Stimulated activated naive CD4-positive, alpha-beta T cell treated with Interleukin-2 at 50 U/mL for 16 hours (primary cell): ENCODE data around the gene NTM.

Source experiments
- DNase-seq: peaks from one replicate; lab custom pipeline; 2025; lab: John Stamatoyannopoulos, UW

NTM gene

DNA sequence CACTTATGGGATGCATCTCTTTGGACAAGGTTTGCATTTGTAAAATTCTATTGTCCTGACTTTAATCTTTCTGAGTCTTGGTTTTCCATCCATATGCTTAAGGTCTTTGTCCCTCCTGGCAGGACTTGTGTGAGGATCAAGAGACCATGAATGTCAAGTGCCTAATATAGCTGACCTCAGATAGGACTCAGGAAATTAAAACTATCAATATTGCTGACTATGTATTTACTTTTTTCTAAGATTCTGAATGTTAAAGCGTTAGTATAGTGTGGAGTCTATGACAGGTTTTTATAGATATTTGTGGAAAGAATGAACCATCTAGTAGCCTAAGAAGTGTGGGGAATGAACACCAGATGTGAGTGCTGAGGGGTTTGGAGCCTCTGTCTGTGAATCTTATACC is 637.8 kb downstream of the NTM start:
- no peak for DNase-seq

DNA sequence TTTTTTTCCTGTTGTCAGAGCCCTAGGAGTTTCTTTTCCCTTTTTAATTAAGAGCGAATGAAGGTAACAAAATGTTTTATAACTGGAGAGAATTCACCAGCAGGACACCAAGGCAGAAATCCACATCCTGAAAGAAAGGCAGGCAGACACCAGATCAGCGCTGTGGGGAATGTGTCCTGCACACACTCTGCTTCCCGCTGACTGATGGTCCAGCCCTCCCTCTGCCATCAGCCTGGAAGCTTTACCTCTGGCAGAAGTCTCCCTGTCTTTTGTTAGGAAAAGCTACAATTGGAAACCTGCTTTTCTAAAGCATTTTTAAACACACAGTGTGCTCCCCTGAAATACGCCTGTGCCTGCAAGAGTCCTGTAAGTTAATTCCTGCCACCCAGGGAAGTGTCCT is 638.5 kb downstream of the NTM start:
- DNase-seq = no peak

DNA sequence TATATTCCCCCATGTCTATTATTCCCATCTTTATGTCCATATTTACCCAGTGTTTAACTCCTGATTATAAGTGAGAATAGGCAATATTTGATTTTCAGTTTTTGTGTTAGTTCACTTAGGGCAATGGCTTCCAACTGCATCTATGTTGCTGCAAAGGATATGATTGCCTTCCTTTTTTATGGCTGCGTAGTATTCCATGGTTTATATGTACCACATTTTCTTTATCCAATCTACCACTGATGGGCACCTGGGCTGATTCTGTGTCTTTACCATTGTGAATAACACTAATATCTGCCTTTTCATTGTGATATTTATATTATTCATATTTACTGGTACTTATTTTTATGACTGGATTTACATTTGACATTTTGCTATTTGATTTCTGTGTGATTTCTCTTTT is 649.6 kb downstream of the NTM start:
- no peak for DNase-seq

DNA sequence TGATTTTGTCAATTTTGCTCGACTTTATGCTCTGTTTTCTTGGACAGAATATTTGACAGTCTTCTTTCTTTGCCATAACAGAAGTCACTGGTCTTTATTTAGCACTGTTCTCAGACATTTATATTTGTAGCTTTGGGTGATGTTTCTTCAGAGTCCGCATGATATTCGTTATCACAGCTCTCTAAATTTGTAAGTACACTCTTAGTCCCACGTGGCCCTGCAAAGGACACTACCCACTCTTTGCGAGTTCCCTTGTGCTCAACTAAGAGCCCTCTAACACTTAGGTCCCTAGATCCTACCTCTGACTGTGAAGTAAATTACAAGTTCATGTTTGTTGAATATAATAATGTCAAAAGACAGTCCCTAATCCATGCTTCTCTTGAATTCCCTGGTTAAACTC is 651.9 kb downstream of the NTM start:
- DNase-seq = no peak

- no peak for DNase-seq
Observed at GRCh38 chr11:132022733-132023478, 652.5 kb downstream of the NTM start.

GRCh38 chr11:132024587-132025295 is 654.3 kb downstream of the NTM start:
- no peak for DNase-seq

GRCh38 chr11:132026746-132027145 is 656.3 kb downstream of the NTM start:
- no peak for DNase-seq

- DNase-seq = no peak
Observed at GRCh38 chr11:132028380-132029240, 658.2 kb downstream of the NTM start.

- DNase-seq = no peak
Observed at GRCh38 chr11:132030896-132031295, 660.5 kb downstream of the NTM start.

- no peak for DNase-seq
Observed at GRCh38 chr11:132032555-132032954, 662.1 kb downstream of the NTM start.

DNA sequence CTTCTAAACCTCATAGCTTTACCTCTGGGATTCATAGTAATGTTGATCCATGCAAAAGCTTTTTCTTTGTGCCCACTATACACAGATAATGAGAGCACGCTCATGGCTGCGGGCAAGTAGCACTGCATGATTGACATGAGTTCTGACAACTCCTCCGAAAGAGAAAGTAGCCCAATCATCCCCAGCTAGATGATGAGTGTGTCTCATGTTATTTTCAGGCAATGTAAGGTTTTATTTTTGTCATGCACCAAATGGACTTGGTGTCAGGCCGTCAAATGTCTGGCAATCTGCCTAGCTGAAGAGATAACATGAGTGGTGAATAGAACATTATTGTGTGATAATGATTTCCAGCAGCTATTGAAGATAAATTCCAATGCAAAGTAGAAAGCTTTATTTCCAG is 662.6 kb downstream of the NTM start:
- no peak for DNase-seq

- no peak for DNase-seq
Observed at GRCh38 chr11:132035228-132035627, 664.8 kb downstream of the NTM start.

DNA sequence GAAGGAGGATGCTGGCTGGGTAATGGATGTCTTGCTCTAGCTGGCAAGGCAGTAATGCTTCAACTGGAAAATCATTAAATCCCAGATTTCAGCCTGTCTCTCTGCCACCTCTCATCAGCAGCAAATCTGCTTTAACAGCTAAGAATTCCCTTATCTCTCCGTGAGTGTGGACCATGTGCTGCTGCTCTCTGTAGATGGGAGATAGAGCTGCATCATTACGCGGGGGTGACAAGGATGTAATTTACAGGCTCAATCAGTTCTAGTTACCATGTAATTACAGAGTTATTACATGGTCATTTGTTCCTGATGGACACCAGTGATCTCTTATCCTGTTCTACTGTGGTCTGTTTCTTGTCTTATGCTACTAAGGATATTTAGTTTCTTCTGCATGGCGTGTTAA is 665.4 kb downstream of the NTM start:
- no peak for DNase-seq

- DNase-seq = no peak
Observed at GRCh38 chr11:132036220-132036619, 665.8 kb downstream of the NTM start.

GRCh38 chr11:132036746-132037466 is 666.5 kb downstream of the NTM start:
- no peak for DNase-seq

- DNase-seq = no peak
Observed at GRCh38 chr11:132037467-132037862, 667.0 kb downstream of the NTM start.

GRCh38 chr11:132037956-132038355 is 667.5 kb downstream of the NTM start:
- no peak for DNase-seq

DNA sequence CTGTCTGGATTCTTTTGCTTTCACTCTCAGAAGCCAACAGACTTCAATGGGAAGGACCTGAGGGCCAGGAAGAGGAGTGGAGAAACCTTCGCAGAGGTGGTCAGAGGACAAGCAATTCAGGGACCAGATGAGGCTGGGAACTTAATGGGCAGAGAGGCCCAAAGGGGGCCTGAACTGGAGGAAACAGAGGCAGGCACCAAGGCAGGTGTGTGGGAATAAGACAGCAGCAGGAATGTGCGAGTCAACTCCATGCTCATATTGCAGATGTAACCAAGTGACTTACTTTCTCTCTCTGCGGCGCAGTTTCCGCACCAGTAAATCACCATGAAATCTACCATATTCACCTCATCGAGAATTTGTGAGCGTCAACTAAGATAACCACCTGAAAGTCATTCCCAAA is 669.1 kb downstream of the NTM start:
- DNase-seq = no peak

GRCh38 chr11:132042296-132042695 is 671.9 kb downstream of the NTM start:
- no peak for DNase-seq

- DNase-seq = no peak
Observed at GRCh38 chr11:132043714-132044113, 673.3 kb downstream of the NTM start.

GRCh38 chr11:132045107-132045506 is 674.7 kb downstream of the NTM start:
- DNase-seq = no peak

GRCh38 chr11:132046288-132046865 is 676.0 kb downstream of the NTM start:
- DNase-seq = no peak
